HG03175 (cell line): Measurements from ENCODE around the gene CD93.

Experiments
- ATAC-seq: cut with Tn5 transposase; IDR thresholded peaks from one replicate; pipeline ENCODE4 v1.9.1; 2021; ENCODE audit warnings: mild to moderate bottlenecking, moderate library complexity; ENCODE audit not compliant: unreplicated experiment

The CD93 gene

DNA sequence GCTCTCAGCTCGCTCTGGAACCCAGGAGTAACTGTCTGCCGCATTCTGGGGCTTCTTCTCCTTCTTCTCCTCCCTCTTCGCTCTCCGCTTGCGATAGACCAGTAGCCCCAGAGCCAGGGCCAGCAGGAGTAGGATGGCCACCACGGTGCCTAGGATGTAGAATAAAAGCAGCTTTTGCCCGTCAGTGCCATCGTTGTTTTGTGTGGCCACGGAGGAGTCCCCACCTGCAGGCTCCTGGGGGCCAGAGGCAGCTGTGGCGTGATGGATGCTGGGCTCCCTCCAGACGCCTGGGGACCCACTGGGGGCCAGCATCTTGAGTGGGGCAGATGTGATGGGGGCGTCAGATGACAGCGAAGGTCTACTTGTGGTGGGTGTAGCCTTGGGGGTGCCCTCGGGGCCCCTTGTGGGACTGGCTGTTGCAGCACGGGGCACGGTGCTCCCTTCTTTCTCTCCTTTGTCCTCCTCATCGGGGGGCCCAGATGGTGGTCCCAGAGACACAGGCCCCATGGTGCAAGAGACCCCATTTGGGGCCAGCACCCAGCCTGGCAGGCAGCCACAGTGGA, 1.8 kb downstream of the CD93 start:
- ATAC-seq: no peak

- no peak for ATAC-seq
These were observed 2.4 kb downstream of the CD93 start for GRCh38 chr20:23083553-23084220.

DNA sequence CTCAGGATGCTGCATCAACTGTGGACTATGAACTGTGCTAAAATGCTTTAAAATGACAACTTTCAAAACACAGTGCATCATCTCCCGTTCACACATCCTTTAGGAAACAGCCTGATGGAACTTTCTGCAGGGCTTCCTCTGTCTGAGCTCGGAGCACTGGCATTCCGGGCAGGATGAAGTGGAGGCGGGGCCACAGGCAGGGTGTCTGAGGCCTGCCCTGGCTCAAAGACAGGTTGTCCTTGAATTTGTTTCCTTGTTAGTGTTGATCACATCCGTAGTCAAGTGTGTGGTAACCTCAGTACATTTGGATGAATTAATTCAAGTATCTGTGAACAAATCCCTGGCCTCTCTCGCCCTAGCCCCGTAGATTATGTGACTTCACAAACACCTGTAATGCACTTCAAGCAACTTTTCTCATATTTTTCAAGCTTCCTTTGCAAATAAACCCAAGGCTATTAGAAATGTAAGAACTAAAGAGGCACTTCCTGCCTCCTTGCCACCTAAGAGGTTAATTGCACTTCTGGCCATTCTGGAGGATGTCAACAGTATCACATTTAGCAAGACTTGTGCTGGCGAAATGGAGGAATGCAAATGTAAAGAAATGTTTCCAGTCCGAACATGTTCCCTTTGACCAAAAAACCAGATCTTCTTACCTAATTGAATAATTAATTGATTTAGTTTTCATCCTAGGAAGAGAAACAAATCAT, 3.1 kb downstream of the CD93 start:
- no peak for ATAC-seq

- no peak for ATAC-seq
These were observed 4.8 kb downstream of the CD93 start for GRCh38 chr20:23081263-23081819.

DNA sequence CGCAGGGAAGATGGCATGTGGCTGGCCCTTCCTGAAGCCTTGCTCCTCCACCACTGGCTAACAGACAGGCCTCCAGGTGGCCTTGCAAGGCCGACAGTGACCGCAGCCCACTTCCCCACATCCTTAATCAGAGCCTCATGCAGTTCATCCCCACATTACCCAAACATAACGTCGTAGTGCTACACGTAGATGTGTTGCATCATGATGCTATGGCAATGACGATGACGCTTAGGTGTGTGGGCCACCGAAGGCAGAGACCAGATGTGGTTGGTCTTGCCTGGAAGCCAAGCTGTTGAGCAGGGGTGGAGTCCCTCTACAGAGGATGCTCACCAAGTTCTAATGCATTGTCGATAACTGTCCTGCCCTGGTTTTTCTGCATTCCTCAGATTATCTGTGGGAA, 5.6 kb downstream of the CD93 start:
- ATAC-seq: no peak

DNA sequence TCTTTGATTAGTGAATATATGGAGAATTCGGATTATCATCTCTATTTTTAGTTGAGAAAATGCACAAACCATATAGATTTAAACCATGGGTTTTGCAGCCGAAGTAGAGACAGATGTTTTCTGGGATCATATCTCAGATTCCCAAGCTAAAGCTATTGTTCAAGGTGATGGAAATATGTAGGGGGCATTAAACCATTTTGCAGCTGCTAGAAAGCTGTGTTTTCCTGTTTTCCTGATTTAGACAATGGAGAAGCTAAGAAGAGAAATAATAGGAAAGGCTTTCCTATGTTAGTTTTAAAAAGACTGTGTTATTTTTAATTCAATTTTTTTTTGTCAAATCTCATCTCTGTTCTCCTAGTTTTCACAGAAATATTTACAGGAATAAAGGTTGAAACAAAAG, 6.2 kb downstream of the CD93 start:
- ATAC-seq: no peak

DNA sequence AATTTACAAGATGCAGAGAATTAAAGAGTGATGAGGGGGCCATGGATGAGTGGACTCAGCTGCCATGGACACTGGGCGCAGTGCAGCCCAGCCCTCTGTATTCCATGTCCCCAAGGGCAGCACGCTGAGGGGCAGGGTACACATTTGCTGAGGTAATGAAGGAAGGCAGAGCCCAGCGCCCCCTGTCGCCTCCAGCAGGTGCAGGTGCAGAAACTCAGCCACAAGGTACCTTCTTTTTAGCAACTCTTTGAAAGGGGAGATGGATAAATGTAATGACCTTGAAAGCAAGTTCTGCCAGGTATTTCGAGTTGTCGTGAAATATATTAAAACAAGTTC, 7.1 kb downstream of the CD93 start:
- ATAC-seq: no peak

DNA sequence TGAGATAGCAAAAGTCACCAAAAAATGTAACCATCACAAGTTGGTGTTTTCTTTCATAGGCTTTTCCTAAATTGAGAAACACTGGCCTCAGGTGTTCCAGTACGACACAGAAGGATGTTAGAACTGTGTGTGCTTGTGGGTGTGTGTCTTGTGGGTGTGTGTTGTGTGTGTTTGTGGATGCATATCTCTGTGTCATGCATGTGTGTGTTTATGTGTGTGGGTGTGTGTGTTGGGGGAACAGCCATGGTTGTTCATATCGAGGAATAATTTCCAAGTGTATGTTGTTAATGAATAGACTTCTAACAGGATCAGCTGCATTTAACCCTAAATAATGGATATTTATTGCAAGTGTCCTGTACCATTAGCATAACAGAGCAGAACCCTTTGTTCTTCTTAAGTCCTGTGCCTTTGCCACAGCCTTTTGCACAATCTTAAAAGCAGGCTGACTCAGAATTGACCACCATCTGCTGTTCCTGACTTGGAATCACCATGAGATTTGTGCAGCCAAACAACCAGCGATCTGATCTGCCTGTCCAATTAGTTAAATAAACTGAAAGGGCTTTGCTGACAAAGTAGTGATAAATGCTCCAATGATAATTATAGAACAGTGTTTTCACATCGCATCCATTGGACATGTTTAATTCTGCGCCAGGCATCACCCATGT, 7.6 kb downstream of the CD93 start:
- no peak for ATAC-seq

GRCh38 chr20:23077277-23077676, 8.8 kb downstream of the CD93 start:
- ATAC-seq: no peak

DNA sequence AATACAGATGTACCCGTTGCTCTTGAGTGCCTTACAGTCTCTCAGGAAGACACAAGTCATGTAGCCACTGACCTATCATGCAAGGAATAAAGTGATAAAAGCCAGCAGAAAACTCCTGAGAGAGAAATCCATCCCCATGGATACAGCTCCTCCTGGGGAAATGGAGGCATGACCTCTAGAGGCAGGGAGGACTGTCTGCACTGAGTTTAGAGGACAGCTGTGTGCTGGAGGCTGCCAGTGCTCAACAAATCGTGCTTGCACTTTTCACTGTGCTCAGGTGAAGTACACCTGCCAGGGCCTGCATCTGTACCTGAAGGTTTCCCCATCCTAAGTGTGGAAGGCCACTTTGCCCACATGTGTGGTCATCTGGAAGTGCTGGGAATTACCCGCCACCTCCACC, 12.1 kb downstream of the CD93 start:
- no peak for ATAC-seq

- no peak for ATAC-seq
These were observed 13.1 kb downstream of the CD93 start for GRCh38 chr20:23072892-23073586.

GRCh38 chr20:23071996-23072395, 14.1 kb downstream of the CD93 start:
- no peak for ATAC-seq

DNA sequence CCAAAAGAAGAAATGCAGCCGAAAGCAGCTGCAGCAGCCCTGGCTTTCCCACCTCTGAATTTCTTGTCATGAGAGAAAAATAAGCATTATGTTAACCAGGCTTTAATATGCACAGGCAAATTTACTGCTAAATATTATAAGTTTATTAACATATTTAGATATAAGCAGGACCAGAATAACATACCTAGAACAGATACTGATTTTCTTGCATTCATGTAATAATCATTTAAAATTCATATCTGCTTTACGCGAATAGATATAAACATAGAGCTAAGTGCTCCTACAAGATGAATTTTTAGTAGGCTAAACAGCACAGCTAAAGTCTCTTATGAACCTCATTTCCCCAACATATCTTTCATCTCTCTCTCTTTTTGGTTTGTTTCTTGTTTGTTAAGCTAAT, 14.7 kb downstream of the CD93 start:
- ATAC-seq: no peak

GRCh38 chr20:23069108-23069507, 17.0 kb downstream of the CD93 start:
- ATAC-seq: no peak

DNA sequence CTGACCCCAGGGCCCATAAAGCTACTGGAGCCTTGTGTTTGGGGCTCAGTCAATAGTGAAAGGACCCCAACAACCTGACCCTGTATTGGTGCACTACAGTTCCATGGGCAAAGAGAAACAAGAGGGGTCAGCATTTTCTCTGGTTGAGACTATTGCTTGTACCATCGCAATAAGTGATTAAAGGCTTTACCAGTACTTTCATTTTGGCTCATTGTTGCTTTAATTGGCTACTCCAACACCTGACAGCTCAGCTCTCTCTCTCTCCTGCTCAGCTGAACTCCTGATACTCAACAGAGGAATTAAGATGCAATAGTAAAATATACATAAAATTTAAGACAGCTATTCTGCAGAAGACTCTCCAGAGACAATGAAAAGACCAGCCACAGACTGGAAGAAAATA, 17.8 kb downstream of the CD93 start:
- no peak for ATAC-seq

DNA sequence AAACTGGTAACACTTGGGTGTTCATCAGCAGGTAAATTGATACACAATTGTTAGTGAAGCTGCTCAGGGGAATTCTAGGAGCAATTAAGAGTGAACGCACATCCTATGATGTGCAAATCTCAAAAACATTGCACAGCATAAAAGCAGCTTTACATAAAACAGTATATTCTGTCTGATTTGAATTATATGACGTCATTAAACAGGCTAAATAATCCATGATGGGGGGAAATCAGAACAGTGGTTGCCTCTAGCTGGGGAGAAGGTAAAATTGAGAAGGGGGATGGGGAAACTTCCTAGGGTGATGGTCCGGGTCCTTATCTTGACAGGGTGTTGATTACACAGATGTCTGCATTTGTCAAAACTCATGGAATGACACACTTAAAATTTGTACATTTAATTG, 19.4 kb downstream of the CD93 start:
- no peak for ATAC-seq

- ATAC-seq: no peak
These were observed 20.6 kb downstream of the CD93 start for GRCh38 chr20:23065266-23066201.

GRCh38 chr20:23063581-23063980, 22.5 kb downstream of the CD93 start:
- ATAC-seq: no peak

DNA sequence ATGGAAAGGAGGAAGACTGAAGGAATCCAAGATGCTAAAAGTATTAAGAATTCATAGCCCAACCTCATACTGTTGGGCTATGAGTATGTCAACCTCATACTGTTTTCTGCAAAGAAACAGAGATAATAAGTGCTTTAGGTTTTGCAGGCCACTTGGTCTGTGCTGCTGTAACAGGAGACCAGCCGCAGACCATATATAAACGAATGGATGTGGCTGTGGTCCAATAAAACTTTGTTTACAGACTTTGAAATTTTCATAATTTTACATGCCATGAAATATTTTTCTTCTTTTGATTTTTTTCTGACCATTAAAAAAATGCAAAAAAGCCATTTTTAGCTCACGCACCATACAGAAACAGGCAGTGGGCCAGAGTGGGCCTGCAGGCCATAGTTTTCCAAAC, 23.0 kb downstream of the CD93 start:
- no peak for ATAC-seq

DNA sequence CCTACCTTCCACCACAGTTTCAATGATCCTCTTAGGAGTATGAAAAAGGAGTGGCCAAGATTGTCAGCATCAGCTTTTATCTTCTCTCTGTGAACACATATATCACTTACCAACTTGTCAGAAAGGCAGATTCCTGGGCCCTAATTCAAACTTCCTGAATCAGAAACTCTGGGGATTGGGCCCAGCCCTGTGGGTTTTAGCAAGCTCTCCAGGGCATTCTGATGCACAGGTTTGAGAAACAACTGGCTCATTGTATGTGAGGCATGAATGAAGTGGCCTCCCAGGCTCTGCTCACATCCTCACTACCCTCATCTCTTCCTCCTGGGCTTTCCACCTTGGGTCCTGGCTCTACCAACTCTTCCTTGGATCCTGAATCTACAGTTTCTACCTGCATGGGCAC, 23.5 kb downstream of the CD93 start:
- ATAC-seq: no peak
